ENCODE data around the gene CLEC5A.

GRCh38 chr7:141993354-141993753, 46.6 kb upstream of the CLEC5A start:
- TF ChIP-seq ZKSCAN1 (IDR thresholded peaks at IDR 0.05; ENCODE audit: low read depth, low read length) = no peak
- TF ChIP-seq CTCF (IDR thresholded peaks at IDR 0.05 in 2 of 3, conservative IDR thresholded peaks at IDR 0.05 in 1 of 3; ENCODE audit: insufficient read depth in 2 of 3, low read depth in 1 of 3, low read length in 3 of 3) = no peak
